Cerebellar cortex (tissue), 1 donor: Measurements from ENCODE around the gene OR4F15.
"Not testable (repeated sequence)": the region's sequence is repeated elsewhere in the genome, so short reads cannot be mapped to it uniquely, and the experiment has no call there.

Experiments
- DNase-seq: peaks from one replicate; pipeline ENCODE4 v3.0.0-alpha.2; 2015; ENCODE audit warnings: low spot score

OR4F15 gene

GRCh38 chr15:101811902-101812301, at the start of gene OR4F15:
OR4F15 (plus strand) TSS chr15:101812202; CDS start chr15:101818187, 5,985 bp downstream.
- DNase-seq: no peak

GRCh38 chr15:101764669-101765339, 47.2 kb upstream of the OR4F15 start:
- not testable (repeated sequence) for DNase-seq

GRCh38 chr15:101765340-101765671, 46.7 kb upstream of the OR4F15 start:
- DNase-seq: not testable (repeated sequence)

GRCh38 chr15:101765772-101766456, 46.1 kb upstream of the OR4F15 start:
- no peak for DNase-seq

- not testable (repeated sequence) for DNase-seq
Observed at GRCh38 chr15:101767083-101767640, 44.8 kb upstream of the OR4F15 start.

GRCh38 chr15:101772921-101773320, 39.1 kb upstream of the OR4F15 start:
- DNase-seq: no peak

- DNase-seq: no peak
Observed at GRCh38 chr15:101773496-101774100, 38.4 kb upstream of the OR4F15 start.

- no peak for DNase-seq
Observed at GRCh38 chr15:101775136-101775535, 36.9 kb upstream of the OR4F15 start.

GRCh38 chr15:101778576-101778975, 33.4 kb upstream of the OR4F15 start:
- DNase-seq: not testable (repeated sequence)

GRCh38 chr15:101780225-101780624, 31.8 kb upstream of the OR4F15 start:
- DNase-seq: not testable (repeated sequence)

- DNase-seq: no peak
Observed at GRCh38 chr15:101781928-101782327, 30.1 kb upstream of the OR4F15 start.

- DNase-seq: no peak
Observed at GRCh38 chr15:101784644-101785043, 27.4 kb upstream of the OR4F15 start.

GRCh38 chr15:101786422-101786821, 25.6 kb upstream of the OR4F15 start:
- DNase-seq: not testable (repeated sequence)

- not testable (repeated sequence) for DNase-seq
Observed at GRCh38 chr15:101788001-101788400, 24.0 kb upstream of the OR4F15 start.

GRCh38 chr15:101788503-101789269, 23.3 kb upstream of the OR4F15 start:
- not testable (repeated sequence) for DNase-seq

- DNase-seq: not testable (repeated sequence)
Observed at GRCh38 chr15:101790748-101791147, 21.3 kb upstream of the OR4F15 start.

GRCh38 chr15:101793981-101794380, 18.0 kb upstream of the OR4F15 start:
- DNase-seq: not testable (repeated sequence)

GRCh38 chr15:101795455-101795854, 16.5 kb upstream of the OR4F15 start:
- no peak for DNase-seq

GRCh38 chr15:101799665-101800064, 12.3 kb upstream of the OR4F15 start:
- no peak for DNase-seq

GRCh38 chr15:101801048-101801447, 11.0 kb upstream of the OR4F15 start:
- DNase-seq: no peak

GRCh38 chr15:101803209-101803608, 8.8 kb upstream of the OR4F15 start, which contains the start of gene OR4F6:
OR4F6 (plus strand) TSS chr15:101803509; CDS start chr15:101805720, 2,211 bp downstream.
- DNase-seq: no peak

- no peak for DNase-seq
Observed at GRCh38 chr15:101803676-101804075, 8.3 kb upstream of the OR4F15 start.
